Activated T-cell treated with anti-CD3 and anti-CD28 coated beads, Interleukin-2, amount 50 U/mL, for 48 hours (primary cell): ENCODE results near the gene OBSCN.
A peak's percentile ranks its signal among the peaks of the same experiment; 100 is the strongest.
"Not testable (repeated sequence)": the region's sequence is repeated elsewhere in the genome, so short reads cannot be mapped to it uniquely, and the experiment has no call there.

ENCODE experiments used
- DNase-seq, 2 experiments: peaks; one replicate each; pipeline ENCODE4 v3.0.0-alpha.2; 2020

Gene OBSCN

GRCh38 chr1:228212966-228213844 lies 5.4 kb downstream of the OBSCN start:
- peak; percentile 93 for DNase-seq

- no peak for DNase-seq
Observed at GRCh38 chr1:228213917-228214808, 6.3 kb downstream of the OBSCN start.

GRCh38 chr1:228214921-228215662 lies 7.2 kb downstream of the OBSCN start:
- DNase-seq: peak in 1 of 2 experiments; percentile 15

GRCh38 chr1:228215663-228216116 lies 7.8 kb downstream of the OBSCN start:
- peak in 1 of 2 experiments; percentile 14 for DNase-seq

- peak in 1 of 2 experiments; percentile 11 for DNase-seq
Observed at GRCh38 chr1:228216371-228217320, 8.8 kb downstream of the OBSCN start.

- DNase-seq: peak in 1 of 2 experiments; percentile 4
Observed at GRCh38 chr1:228217551-228218344, 9.9 kb downstream of the OBSCN start.

GRCh38 chr1:228218513-228219244 lies 10.8 kb downstream of the OBSCN start:
- DNase-seq: peak in 1 of 2 experiments; percentile 9

- peak in 1 of 2 experiments; percentile 11 for DNase-seq
Observed at GRCh38 chr1:228219245-228219961, 11.6 kb downstream of the OBSCN start.

GRCh38 chr1:228219962-228220780 lies 12.3 kb downstream of the OBSCN start:
- peak in 1 of 2 experiments; percentile 6 for DNase-seq

GRCh38 chr1:228221097-228221496 lies 13.3 kb downstream of the OBSCN start:
- not testable (repeated sequence) for DNase-seq

- DNase-seq: no peak
Observed at GRCh38 chr1:228222548-228222947, 14.7 kb downstream of the OBSCN start.

- peak in 1 of 2 experiments; percentile 7 for DNase-seq
Observed at GRCh38 chr1:228224198-228225164, 16.6 kb downstream of the OBSCN start.

GRCh38 chr1:228225165-228225710 lies 17.4 kb downstream of the OBSCN start:
- peak in 1 of 2 experiments; percentile 2 for DNase-seq

GRCh38 chr1:228225740-228226139 lies 17.9 kb downstream of the OBSCN start:
- DNase-seq: peak in 1 of 2 experiments; percentile 2

- no peak for DNase-seq
Observed at GRCh38 chr1:228226141-228226874, 18.5 kb downstream of the OBSCN start.
